22Rv1 (cell line): ENCODE measurements around the gene KLK5.

ENCODE experiments used
- ZFX ChIP-seq: fragments of 450-650 bp; IDR thresholded peaks from 2 replicates; pipeline ENCODE4 v1.6.1; 2017; ENCODE audit warnings: antibody characterized with exemption, borderline replicate concordance
- TF ChIP-seq, protein P1 (sequence below): fragments of 450-650 bp; IDR thresholded peaks from 2 replicates; pipeline ENCODE4 v1.5.1; 2017; ENCODE audit warnings: mild to moderate bottlenecking

DNA sequence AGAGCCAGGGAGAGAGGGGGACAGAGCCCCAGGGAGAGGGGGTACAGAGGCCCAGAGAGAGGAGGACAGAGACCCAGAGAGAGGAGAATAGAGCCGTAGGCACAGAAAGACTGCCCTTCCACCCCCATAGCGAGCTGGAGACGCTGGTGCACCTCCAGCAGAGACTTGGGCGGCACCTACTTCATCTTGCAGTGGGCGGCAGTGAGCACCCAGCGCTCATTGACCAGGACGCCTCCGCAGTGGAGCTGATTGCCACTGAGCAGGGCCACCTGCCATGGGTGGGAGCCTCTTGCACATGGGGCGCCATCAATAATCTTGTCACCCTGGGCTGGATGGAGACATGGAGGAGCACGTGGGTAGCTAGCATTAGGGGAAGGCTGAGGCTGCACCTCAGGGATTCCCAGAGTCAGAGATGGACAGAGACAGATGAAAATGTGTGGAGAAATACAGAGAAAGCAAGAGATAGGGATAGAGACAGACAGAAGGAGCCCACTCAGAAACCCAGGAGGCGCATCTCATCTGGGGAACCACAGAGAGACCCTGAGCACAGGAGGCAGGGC, 28.8 kb upstream of the KLK5 start:
- TF ChIP-seq, protein P1, sequence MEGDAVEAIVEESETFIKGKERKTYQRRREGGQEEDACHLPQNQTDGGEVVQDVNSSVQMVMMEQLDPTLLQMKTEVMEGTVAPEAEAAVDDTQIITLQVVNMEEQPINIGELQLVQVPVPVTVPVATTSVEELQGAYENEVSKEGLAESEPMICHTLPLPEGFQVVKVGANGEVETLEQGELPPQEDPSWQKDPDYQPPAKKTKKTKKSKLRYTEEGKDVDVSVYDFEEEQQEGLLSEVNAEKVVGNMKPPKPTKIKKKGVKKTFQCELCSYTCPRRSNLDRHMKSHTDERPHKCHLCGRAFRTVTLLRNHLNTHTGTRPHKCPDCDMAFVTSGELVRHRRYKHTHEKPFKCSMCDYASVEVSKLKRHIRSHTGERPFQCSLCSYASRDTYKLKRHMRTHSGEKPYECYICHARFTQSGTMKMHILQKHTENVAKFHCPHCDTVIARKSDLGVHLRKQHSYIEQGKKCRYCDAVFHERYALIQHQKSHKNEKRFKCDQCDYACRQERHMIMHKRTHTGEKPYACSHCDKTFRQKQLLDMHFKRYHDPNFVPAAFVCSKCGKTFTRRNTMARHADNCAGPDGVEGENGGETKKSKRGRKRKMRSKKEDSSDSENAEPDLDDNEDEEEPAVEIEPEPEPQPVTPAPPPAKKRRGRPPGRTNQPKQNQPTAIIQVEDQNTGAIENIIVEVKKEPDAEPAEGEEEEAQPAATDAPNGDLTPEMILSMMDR = no peak
- TF ChIP-seq ZFX = no peak
